ENCODE data around the gene FLOT1. TPM values are rescaled to one million over a fixed set of nuclear protein-coding genes. Genes with fewer than 3 reads are reported as not detected.

FLOT1 gene
- total RNA-seq, 1 experiment from 2014 or later, result 243 TPM

- no TSS peak for BruUV-seq (replicated peaks)
- H3K36me3 Mint-ChIP-seq (ENCODE audit: insufficient read depth, unreplicated experiment), result peaks cover 90% of the 10 kb centered on the region
- H3K4me3 Mint-ChIP-seq (ENCODE audit: low read depth, unreplicated experiment), result peak overlapping the region; percentile 93
- no peak for TF ChIP-seq CTCF (IDR thresholded peaks at IDR 0.05; ENCODE audit: unreplicated experiment)
- peak overlapping the region; percentile 98 for H3K27ac Mint-ChIP-seq (ENCODE audit: unreplicated experiment)
- intact Hi-C loops (cut with micrococcal nuclease; ENCODE audit: unreplicated experiment), result no loop called here
- no peaks in the 10 kb centered on the region for H3K9me3 Mint-ChIP-seq (ENCODE audit: low read depth, unreplicated experiment)
- peaks cover 64% of the 10 kb centered on the region for H3K4me1 Mint-ChIP-seq (ENCODE audit: low read depth, unreplicated experiment)
- H3K27me3 Mint-ChIP-seq (ENCODE audit: unreplicated experiment), result peaks cover 13% of the 10 kb centered on the region
- no peak for DNase-seq
- CTCF ChIA-PET, result interaction anchor here (0.7 to 1.6 kb wide), 9 partner anchors 9 to 130 kb away, joined by 3 to 6 read pairs (median 5); no protein-coding TSS in a partner anchor
Observed at GRCh38 chr6:30741063-30741779, 1.3 kb downstream of the FLOT1 start.

GRCh38 chr6:30740540-30740870 lies 2.0 kb downstream of the FLOT1 start:
- peaks cover 96% of the 10 kb centered on the region for H3K36me3 Mint-ChIP-seq (ENCODE audit: insufficient read depth, unreplicated experiment)
- BruUV-seq (replicated peaks), result no TSS peak
- DNase-seq, result no peak
- peak overlapping the region; percentile 98 for H3K27ac Mint-ChIP-seq (ENCODE audit: unreplicated experiment)
- TF ChIP-seq CTCF (IDR thresholded peaks at IDR 0.05; ENCODE audit: unreplicated experiment), result no peak
- CTCF ChIA-PET, result interaction anchor here (0.7 to 1.2 kb wide), 4 partner anchors 10 to 130 kb away, joined by 3 to 4 read pairs (median 3); no protein-coding TSS in a partner anchor
- no peaks in the 10 kb centered on the region for H3K9me3 Mint-ChIP-seq (ENCODE audit: low read depth, unreplicated experiment)
- H3K27me3 Mint-ChIP-seq (ENCODE audit: unreplicated experiment), result peaks cover 13% of the 10 kb centered on the region
- H3K4me3 Mint-ChIP-seq (ENCODE audit: low read depth, unreplicated experiment), result peak overlapping the region; percentile 93
- intact Hi-C loops (cut with micrococcal nuclease; ENCODE audit: unreplicated experiment), result no loop called here
- peaks cover 68% of the 10 kb centered on the region for H3K4me1 Mint-ChIP-seq (ENCODE audit: low read depth, unreplicated experiment)

- Mint-ChIP-seq H3K27ac (ENCODE audit: unreplicated experiment) (no peak overlapping the region), H3K27me3 (ENCODE audit: unreplicated experiment) (peaks cover 6% of the 10 kb centered on the region), H3K36me3 (ENCODE audit: insufficient read depth, unreplicated experiment) (peaks cover 93% of the 10 kb centered on the region), H3K9me3 (ENCODE audit: low read depth, unreplicated experiment) (no peaks in the 10 kb centered on the region), H3K4me1 (ENCODE audit: low read depth, unreplicated experiment) (peaks cover 61% of the 10 kb centered on the region), H3K4me3 (ENCODE audit: low read depth, unreplicated experiment) (no peak overlapping the region)
- intact Hi-C loops (cut with micrococcal nuclease; ENCODE audit: unreplicated experiment), result no loop called here
- CTCF ChIA-PET, result interaction anchor here (1.0 to 1.4 kb wide), 3 partner anchors 14 to 82 kb away, joined by 3 to 11 read pairs (median 5); no protein-coding TSS in a partner anchor
- DNase-seq, result no peak
- no peak for TF ChIP-seq CTCF (IDR thresholded peaks at IDR 0.05; ENCODE audit: unreplicated experiment)
- no TSS peak for BruUV-seq (replicated peaks)
Observed at GRCh38 chr6:30738532-30738931, 4.0 kb downstream of the FLOT1 start.

GRCh38 chr6:30735668-30736314 lies 6.7 kb downstream of the FLOT1 start:
- BruUV-seq (replicated peaks), result no TSS peak
- intact Hi-C loops (cut with micrococcal nuclease; ENCODE audit: unreplicated experiment), result no loop called here
- Mint-ChIP-seq H3K36me3 (ENCODE audit: insufficient read depth, unreplicated experiment) (peaks cover 92% of the 10 kb centered on the region), H3K9me3 (ENCODE audit: low read depth, unreplicated experiment) (no peaks in the 10 kb centered on the region), H3K4me1 (ENCODE audit: low read depth, unreplicated experiment) (peaks cover 61% of the 10 kb centered on the region), H3K27me3 (ENCODE audit: unreplicated experiment) (no peaks in the 10 kb centered on the region), H3K27ac (ENCODE audit: unreplicated experiment) (no peak overlapping the region), H3K4me3 (ENCODE audit: low read depth, unreplicated experiment) (no peak overlapping the region)
- CTCF ChIA-PET, result interaction anchor here (1.0 kb wide), 1 partner anchor 84 kb away, joined by 4 read pairs; no protein-coding TSS in a partner anchor
- DNase-seq, result no peak
- no peak for TF ChIP-seq CTCF (IDR thresholded peaks at IDR 0.05; ENCODE audit: unreplicated experiment)

All from Calu3 (cell line).